ENCODE data around the gene MAP3K14.

MAP3K14 gene

GRCh38 chr17:45353043-45353442, 36.2 kb upstream of the MAP3K14 start:
- no peaks in the 10 kb centered on the region for H3K36me3 ChIP-seq (ENCODE audit: insufficient read depth)
- H3K9ac ChIP-seq, result no peak overlapping the region
- no peak for TF ChIP-seq CTCF (conservative IDR thresholded peaks at IDR 0.05; ENCODE audit: low read depth, low read length)
- H3K27ac ChIP-seq, result no peak overlapping the region
- H4K20me1 ChIP-seq (ENCODE audit: insufficient read depth), result no peaks in the 10 kb centered on the region
- H3K4me2 ChIP-seq, result no peak overlapping the region
- no peaks in the 10 kb centered on the region for H3K27me3 ChIP-seq (ENCODE audit: insufficient read depth, low read depth)
- H3K79me2 ChIP-seq (ENCODE audit: insufficient read depth, low read depth), result no peaks in the 10 kb centered on the region
- no peak overlapping the region for H2AFZ ChIP-seq (ENCODE audit: low read depth)
- H3K4me1 ChIP-seq (ENCODE audit: low read depth, poor library complexity, severe bottlenecking), result peaks cover 5% of the 10 kb centered on the region
- H3K4me3 ChIP-seq (IDR thresholded peaks at IDR 0.05; ENCODE audit: insufficient read depth, low read depth, low read length), result no peak overlapping the region

- no peak overlapping the region for H3K27ac ChIP-seq
- no peaks in the 10 kb centered on the region for H4K20me1 ChIP-seq (ENCODE audit: insufficient read depth)
- H3K4me3 ChIP-seq (IDR thresholded peaks at IDR 0.05; ENCODE audit: insufficient read depth, low read depth, low read length), result no peak overlapping the region
- H3K9ac ChIP-seq, result no peak overlapping the region
- no peaks in the 10 kb centered on the region for H3K4me1 ChIP-seq (ENCODE audit: low read depth, poor library complexity, severe bottlenecking)
- H3K27me3 ChIP-seq (ENCODE audit: insufficient read depth, low read depth), result no peaks in the 10 kb centered on the region
- H3K4me2 ChIP-seq, result no peak overlapping the region
- no peak overlapping the region for H2AFZ ChIP-seq (ENCODE audit: low read depth)
- no peak for TF ChIP-seq CTCF (conservative IDR thresholded peaks at IDR 0.05; ENCODE audit: low read depth, low read length)
- H3K79me2 ChIP-seq (ENCODE audit: insufficient read depth, low read depth), result no peaks in the 10 kb centered on the region
- H3K36me3 ChIP-seq (ENCODE audit: insufficient read depth), result no peaks in the 10 kb centered on the region
These were observed 35.0 kb upstream of the MAP3K14 start for GRCh38 chr17:45351831-45352230.

GRCh38 chr17:45347444-45347843, 30.6 kb upstream of the MAP3K14 start:
- H3K9ac ChIP-seq, result no peak overlapping the region
- no peaks in the 10 kb centered on the region for H3K36me3 ChIP-seq (ENCODE audit: insufficient read depth)
- H3K27ac ChIP-seq, result no peak overlapping the region
- no peaks in the 10 kb centered on the region for H3K79me2 ChIP-seq (ENCODE audit: insufficient read depth, low read depth)
- no peaks in the 10 kb centered on the region for H4K20me1 ChIP-seq (ENCODE audit: insufficient read depth)
- H3K4me1 ChIP-seq (ENCODE audit: low read depth, poor library complexity, severe bottlenecking), result no peaks in the 10 kb centered on the region
- no peaks in the 10 kb centered on the region for H3K27me3 ChIP-seq (ENCODE audit: insufficient read depth, low read depth)
- H3K4me2 ChIP-seq, result no peak overlapping the region
- H3K4me3 ChIP-seq (IDR thresholded peaks at IDR 0.05; ENCODE audit: insufficient read depth, low read depth, low read length), result no peak overlapping the region
- no peak for TF ChIP-seq CTCF (conservative IDR thresholded peaks at IDR 0.05; ENCODE audit: low read depth, low read length)
- H2AFZ ChIP-seq (ENCODE audit: low read depth), result no peak overlapping the region

GRCh38 chr17:45346216-45347015, 29.6 kb upstream of the MAP3K14 start:
- H3K4me3 ChIP-seq (IDR thresholded peaks at IDR 0.05; ENCODE audit: insufficient read depth, low read depth, low read length), result no peak overlapping the region
- no peaks in the 10 kb centered on the region for H3K4me1 ChIP-seq (ENCODE audit: low read depth, poor library complexity, severe bottlenecking)
- H3K36me3 ChIP-seq (ENCODE audit: insufficient read depth), result no peaks in the 10 kb centered on the region
- no peaks in the 10 kb centered on the region for H3K79me2 ChIP-seq (ENCODE audit: insufficient read depth, low read depth)
- no peak overlapping the region for H3K4me2 ChIP-seq
- no peak overlapping the region for H3K27ac ChIP-seq
- H3K9ac ChIP-seq, result no peak overlapping the region
- H3K27me3 ChIP-seq (ENCODE audit: insufficient read depth, low read depth), result no peaks in the 10 kb centered on the region
- no peak overlapping the region for H2AFZ ChIP-seq (ENCODE audit: low read depth)
- TF ChIP-seq CTCF (conservative IDR thresholded peaks at IDR 0.05; ENCODE audit: low read depth, low read length), result no peak
- H4K20me1 ChIP-seq (ENCODE audit: insufficient read depth), result no peaks in the 10 kb centered on the region
